ENCODE measurements around the gene SLC35D2.

The SLC35D2 gene

GRCh38 chr9:96394832-96395496 lies 11.5 kb upstream of the SLC35D2 start:
- Histone ChIP-seq H3K4me3 (ENCODE audit: low read length) (peak overlapping the region; percentile 39; the same call in 1 of the 2 replicates), H3K27me3 (ENCODE audit: insufficient read depth, low read length) (no peaks in the 10 kb centered on the region), H3K27ac (ENCODE audit: low read length) (peak overlapping the region; percentile 48), H3K36me3 (ENCODE audit: insufficient read depth, low read depth, low read length) (peaks cover 45% of the 10 kb centered on the region), H3K9ac (ENCODE audit: low read depth, low read length) (no peak overlapping the region; the same call in 1 of the 2 replicates), H3K4me1 (ENCODE audit: insufficient read depth, low read length) (peaks cover 26% of the 10 kb centered on the region), H3K9me3 (ENCODE audit: insufficient read depth, low read depth, low read length) (no peaks in the 10 kb centered on the region)

GRCh38 chr9:96392263-96392662 lies 8.8 kb upstream of the SLC35D2 start:
- peaks cover 65% of the 10 kb centered on the region for H3K36me3 ChIP-seq (ENCODE audit: insufficient read depth, low read depth, low read length)
- no peaks in the 10 kb centered on the region for H3K9me3 ChIP-seq (ENCODE audit: insufficient read depth, low read depth, low read length)
- H3K4me3 ChIP-seq (ENCODE audit: low read length) = no peak overlapping the region
- H3K4me1 ChIP-seq (ENCODE audit: insufficient read depth, low read length) = peaks cover 19% of the 10 kb centered on the region
- H3K27ac ChIP-seq (ENCODE audit: low read length) = no peak overlapping the region
- H3K9ac ChIP-seq (ENCODE audit: low read depth, low read length) = no peak overlapping the region
- H3K27me3 ChIP-seq (ENCODE audit: insufficient read depth, low read length) = no peaks in the 10 kb centered on the region

- Histone ChIP-seq H3K4me1 (ENCODE audit: insufficient read depth, low read length) (peaks cover 19% of the 10 kb centered on the region), H3K9me3 (ENCODE audit: insufficient read depth, low read depth, low read length) (no peaks in the 10 kb centered on the region), H3K9ac (ENCODE audit: low read depth, low read length) (no peak overlapping the region), H3K27me3 (ENCODE audit: insufficient read depth, low read length) (no peaks in the 10 kb centered on the region), H3K4me3 (ENCODE audit: low read length) (no peak overlapping the region), H3K27ac (ENCODE audit: low read length) (no peak overlapping the region), H3K36me3 (ENCODE audit: insufficient read depth, low read depth, low read length) (peaks cover 76% of the 10 kb centered on the region)
Observed at GRCh38 chr9:96391021-96391765, 7.7 kb upstream of the SLC35D2 start.

GRCh38 chr9:96388144-96388543 lies 4.6 kb upstream of the SLC35D2 start:
- no peak overlapping the region for H3K4me3 ChIP-seq (ENCODE audit: low read length)
- H3K9ac ChIP-seq (ENCODE audit: low read depth, low read length) = no peak overlapping the region
- H3K27me3 ChIP-seq (ENCODE audit: insufficient read depth, low read length) = no peaks in the 10 kb centered on the region; the same call in 1 of the 2 replicates
- H3K4me1 ChIP-seq (ENCODE audit: insufficient read depth, low read length) = no peaks in the 10 kb centered on the region
- no peak overlapping the region for H3K27ac ChIP-seq (ENCODE audit: low read length)
- peaks cover 78% of the 10 kb centered on the region for H3K36me3 ChIP-seq (ENCODE audit: insufficient read depth, low read depth, low read length)
- no peaks in the 10 kb centered on the region for H3K9me3 ChIP-seq (ENCODE audit: insufficient read depth, low read depth, low read length)

- Histone ChIP-seq H3K4me1 (ENCODE audit: insufficient read depth, low read length) (peaks cover 4% of the 10 kb centered on the region; the same call in 1 of the 2 replicates), H3K9me3 (ENCODE audit: insufficient read depth, low read depth, low read length) (no peaks in the 10 kb centered on the region), H3K9ac (ENCODE audit: low read depth, low read length) (no peak overlapping the region), H3K27me3 (ENCODE audit: insufficient read depth, low read length) (peaks cover 6% of the 10 kb centered on the region; the same call in 1 of the 2 replicates), H3K4me3 (ENCODE audit: low read length) (no peak overlapping the region), H3K36me3 (ENCODE audit: insufficient read depth, low read depth, low read length) (peaks cover 58% of the 10 kb centered on the region), H3K27ac (ENCODE audit: low read length) (no peak overlapping the region)
Observed at GRCh38 chr9:96386157-96386556, 2.6 kb upstream of the SLC35D2 start.

- Histone ChIP-seq H3K9ac (ENCODE audit: low read depth, low read length) (peak overlapping the region; percentile 74), H3K4me1 (ENCODE audit: insufficient read depth, low read length) (peaks cover 4% of the 10 kb centered on the region), H3K9me3 (ENCODE audit: insufficient read depth, low read depth, low read length) (no peaks in the 10 kb centered on the region), H3K4me3 (ENCODE audit: low read length) (peak overlapping the region; percentile 77), H3K27ac (ENCODE audit: low read length) (no peak overlapping the region), H3K27me3 (ENCODE audit: insufficient read depth, low read length) (peaks cover 6% of the 10 kb centered on the region; the same call in 1 of the 2 replicates), H3K36me3 (ENCODE audit: insufficient read depth, low read depth, low read length) (peaks cover 29% of the 10 kb centered on the region)
Observed at GRCh38 chr9:96382839-96383164, 709 bp downstream of the SLC35D2 start.

- H3K9ac ChIP-seq (ENCODE audit: low read depth, low read length) = no peak overlapping the region
- H3K36me3 ChIP-seq (ENCODE audit: insufficient read depth, low read depth, low read length) = peaks cover 23% of the 10 kb centered on the region
- peaks cover 10% of the 10 kb centered on the region for H3K4me1 ChIP-seq (ENCODE audit: insufficient read depth, low read length)
- H3K27me3 ChIP-seq (ENCODE audit: insufficient read depth, low read length) = peaks cover 6% of the 10 kb centered on the region; the same call in 1 of the 2 replicates
- H3K9me3 ChIP-seq (ENCODE audit: insufficient read depth, low read depth, low read length) = no peaks in the 10 kb centered on the region
- H3K4me3 ChIP-seq (ENCODE audit: low read length) = no peak overlapping the region
- no peak overlapping the region for H3K27ac ChIP-seq (ENCODE audit: low read length)
Observed at GRCh38 chr9:96382175-96382574, 1.3 kb downstream of the SLC35D2 start.

- Histone ChIP-seq H3K27ac (ENCODE audit: low read length) (no peak overlapping the region), H3K27me3 (ENCODE audit: insufficient read depth, low read length) (peaks cover 6% of the 10 kb centered on the region; the same call in 1 of the 2 replicates), H3K36me3 (ENCODE audit: insufficient read depth, low read depth, low read length) (peaks cover 18% of the 10 kb centered on the region; the same call in 1 of the 2 replicates), H3K4me1 (ENCODE audit: insufficient read depth, low read length) (peaks cover 12% of the 10 kb centered on the region), H3K9me3 (ENCODE audit: insufficient read depth, low read depth, low read length) (no peaks in the 10 kb centered on the region), H3K4me3 (ENCODE audit: low read length) (no peak overlapping the region), H3K9ac (ENCODE audit: low read depth, low read length) (no peak overlapping the region)
Observed at GRCh38 chr9:96381696-96382095, 1.8 kb downstream of the SLC35D2 start.

GRCh38 chr9:96381125-96381524 lies 2.4 kb downstream of the SLC35D2 start:
- H3K36me3 ChIP-seq (ENCODE audit: insufficient read depth, low read depth, low read length) = peaks cover 12% of the 10 kb centered on the region; the same call in 1 of the 2 replicates
- no peak overlapping the region for H3K4me3 ChIP-seq (ENCODE audit: low read length)
- H3K9me3 ChIP-seq (ENCODE audit: insufficient read depth, low read depth, low read length) = no peaks in the 10 kb centered on the region
- no peak overlapping the region for H3K27ac ChIP-seq (ENCODE audit: low read length)
- H3K9ac ChIP-seq (ENCODE audit: low read depth, low read length) = no peak overlapping the region
- peaks cover 12% of the 10 kb centered on the region for H3K4me1 ChIP-seq (ENCODE audit: insufficient read depth, low read length)
- peaks cover 6% of the 10 kb centered on the region; the same call in 1 of the 2 replicates for H3K27me3 ChIP-seq (ENCODE audit: insufficient read depth, low read length)

GRCh38 chr9:96379461-96379860 lies 4.0 kb downstream of the SLC35D2 start:
- Histone ChIP-seq H3K36me3 (ENCODE audit: insufficient read depth, low read depth, low read length) (no peaks in the 10 kb centered on the region), H3K4me1 (ENCODE audit: insufficient read depth, low read length) (peaks cover 12% of the 10 kb centered on the region), H3K27me3 (ENCODE audit: insufficient read depth, low read length) (peaks cover 6% of the 10 kb centered on the region; the same call in 1 of the 2 replicates), H3K9ac (ENCODE audit: low read depth, low read length) (no peak overlapping the region), H3K4me3 (ENCODE audit: low read length) (no peak overlapping the region), H3K9me3 (ENCODE audit: insufficient read depth, low read depth, low read length) (no peaks in the 10 kb centered on the region), H3K27ac (ENCODE audit: low read length) (no peak overlapping the region)

GRCh38 chr9:96378187-96378586 lies 5.3 kb downstream of the SLC35D2 start:
- H3K36me3 ChIP-seq (ENCODE audit: insufficient read depth, low read depth, low read length) = no peaks in the 10 kb centered on the region
- peaks cover 12% of the 10 kb centered on the region for H3K4me1 ChIP-seq (ENCODE audit: insufficient read depth, low read length)
- H3K4me3 ChIP-seq (ENCODE audit: low read length) = no peak overlapping the region
- no peaks in the 10 kb centered on the region for H3K9me3 ChIP-seq (ENCODE audit: insufficient read depth, low read depth, low read length)
- H3K27me3 ChIP-seq (ENCODE audit: insufficient read depth, low read length) = peaks cover 6% of the 10 kb centered on the region; the same call in 1 of the 2 replicates
- H3K9ac ChIP-seq (ENCODE audit: low read depth, low read length) = no peak overlapping the region
- H3K27ac ChIP-seq (ENCODE audit: low read length) = no peak overlapping the region
